H9 (cell line): ENCODE results near the gene TEKT3. TPM values are rescaled to one million over a fixed set of nuclear protein-coding genes. Genes with fewer than 3 reads are reported as not detected.

Experiments
- DNase-seq: peaks from one replicate; pipeline ENCODE4 v3.0.0-alpha.2; 2017
- H2AFZ ChIP-seq: one replicate; pipeline ENCODE4 v1.6.1; 2013; ENCODE audit warnings: mild to moderate bottlenecking, low read length, control low read depth, moderate library complexity
- H2AK5ac ChIP-seq: 2 replicates; pipeline ENCODE4 v1.6.1; 2013; ENCODE audit warnings: low read length, control low read depth, mixed read lengths; ENCODE audit not compliant: insufficient read length
- H2BK120ac ChIP-seq: one replicate; pipeline ENCODE4 v1.6.1; 2013; ENCODE audit warnings: low read depth, mild to moderate bottlenecking, low read length, control low read depth, inconsistent platforms; ENCODE audit not compliant: poor library complexity, severe bottlenecking
- H2BK12ac ChIP-seq: 2 replicates; pipeline ENCODE4 v1.6.1; 2013; ENCODE audit warnings: low read length, control low read depth, mixed read lengths, low read depth; ENCODE audit not compliant: insufficient read length
- H2BK15ac ChIP-seq: 2 replicates; pipeline ENCODE4 v1.6.1; 2013; ENCODE audit warnings: low read depth, low read length, control low read depth
- H2BK20ac ChIP-seq: one replicate; pipeline ENCODE4 v1.6.1; 2013; ENCODE audit warnings: low read depth, mild to moderate bottlenecking, low read length, control low read depth, inconsistent platforms; ENCODE audit not compliant: poor library complexity, severe bottlenecking
- H2BK5ac ChIP-seq: 2 replicates; pipeline ENCODE4 v1.6.1; 2013; ENCODE audit warnings: low read length, control low read depth, mixed read lengths; ENCODE audit not compliant: insufficient read length
- H3K14ac ChIP-seq: 2 replicates; pipeline ENCODE4 v1.6.1; 2013; ENCODE audit warnings: low read length, control low read depth; ENCODE audit not compliant: insufficient read depth
- H3K18ac ChIP-seq: 2 replicates; pipeline ENCODE4 v1.6.1; 2013; ENCODE audit warnings: low read depth, mild to moderate bottlenecking, mixed read lengths, low read length, control low read depth; ENCODE audit not compliant: insufficient read length
- H3K23ac ChIP-seq: 2 replicates; pipeline ENCODE4 v1.6.1; 2013; ENCODE audit warnings: low read length, control low read depth, mixed read lengths, low read depth; ENCODE audit not compliant: insufficient read length
- H3K23me2 ChIP-seq: 2 replicates; pipeline ENCODE4 v1.6.1; 2013; ENCODE audit warnings: low read depth, mild to moderate bottlenecking, mixed read lengths, low read length, control low read depth; ENCODE audit not compliant: insufficient read length, poor library complexity, severe bottlenecking
- H3K27ac ChIP-seq: 2 replicates; pipeline ENCODE4 v1.5.1; 2013; ENCODE audit warnings: low read length, control low read depth, mixed read lengths, low read depth; ENCODE audit not compliant: insufficient read length
- H3K27me3 ChIP-seq: 2 replicates; pipeline ENCODE4 v1.6.1; 2013; ENCODE audit warnings: low read length, control low read depth, inconsistent platforms; ENCODE audit not compliant: insufficient read depth
- H3K4ac ChIP-seq: 2 replicates; pipeline ENCODE4 v1.6.1; 2013; ENCODE audit warnings: low read depth, mild to moderate bottlenecking, control low read depth, inconsistent platforms, low read length, moderate library complexity
- H3K4me1 ChIP-seq: 2 replicates; pipeline ENCODE4 v1.6.1; 2013; ENCODE audit warnings: low read length, control low read depth, inconsistent platforms; ENCODE audit not compliant: insufficient read depth
- H3K4me2 ChIP-seq: 2 replicates; pipeline ENCODE4 v1.6.1; 2013; ENCODE audit warnings: low read length, control low read depth, mixed read lengths; ENCODE audit not compliant: insufficient read length, insufficient read depth
- H3K56ac ChIP-seq: 2 replicates; pipeline ENCODE4 v1.6.1; 2013; ENCODE audit warnings: low read depth, mild to moderate bottlenecking, mixed read lengths, low read length, control low read depth; ENCODE audit not compliant: insufficient read length
- H3K79me1 ChIP-seq: 2 replicates; pipeline ENCODE4 v1.6.1; 2013; ENCODE audit warnings: low read depth, mild to moderate bottlenecking, moderate library complexity, low read length, control low read depth, inconsistent platforms; ENCODE audit not compliant: insufficient read depth, poor library complexity, severe bottlenecking
- H3K79me2 ChIP-seq: 2 replicates; pipeline ENCODE4 v1.6.1; 2013; ENCODE audit warnings: low read length, control low read depth, inconsistent platforms; ENCODE audit not compliant: insufficient read depth
- H3K9ac ChIP-seq: 2 replicates; pipeline ENCODE4 v1.6.1; 2013; ENCODE audit warnings: low read length, control low read depth, mixed read lengths; ENCODE audit not compliant: insufficient read length; ENCODE audit errors: extremely low read depth
- H3K9me3 ChIP-seq: one replicate; pipeline ENCODE4 v1.6.1; 2013; ENCODE audit warnings: low read depth, low read length, inconsistent platforms; ENCODE audit not compliant: control insufficient read depth
- H3T11ph ChIP-seq: one replicate; pipeline ENCODE4 v1.6.1; 2013; ENCODE audit warnings: mild to moderate bottlenecking, low read length, control low read depth, inconsistent platforms
- H4K20me1 ChIP-seq: one replicate; pipeline ENCODE4 v1.6.1; 2013; ENCODE audit not compliant: control insufficient read depth, insufficient read length, insufficient read depth
- H4K5ac ChIP-seq: 2 replicates; pipeline ENCODE4 v1.6.1; 2013; ENCODE audit warnings: low read depth, mild to moderate bottlenecking, mixed read lengths, low read length, control low read depth; ENCODE audit not compliant: insufficient read length
- H4K8ac ChIP-seq: replicated peaks from 2 replicates; pipeline ENCODE4 v1.6.1; 2013; ENCODE audit warnings: low read length, control low read depth, mixed read lengths, low read depth; ENCODE audit not compliant: insufficient read length
- H4K91ac ChIP-seq: 2 replicates; pipeline ENCODE4 v1.6.1; 2013; ENCODE audit warnings: low read depth, mild to moderate bottlenecking, moderate library complexity, mixed read lengths, low read length, control low read depth; ENCODE audit not compliant: insufficient read length
- H3K27ac Mint-ChIP-seq, 3 experiments: 2 replicates in 2 of 3; 3 replicates in 1 of 3; pipeline ENCODE4 v1.8.0; 2020 to 2021; ENCODE audit warnings: mixed read lengths in 3 of 3, mild to moderate bottlenecking in 1 of 3, moderate library complexity in 1 of 3
- H3K27me3 Mint-ChIP-seq: 2 replicates; pipeline ENCODE4 v1.8.0; 2021; ENCODE audit warnings: low read depth, mild to moderate bottlenecking, moderate library complexity, mixed read lengths
- H3K36me3 Mint-ChIP-seq, 3 experiments: 2 replicates in 2 of 3; 3 replicates in 1 of 3; pipeline ENCODE4 v1.8.0; 2020 to 2021; ENCODE audit warnings: low read depth in 3 of 3, mixed read lengths in 3 of 3; ENCODE audit not compliant: insufficient read depth in 1 of 3
- H3K4me1 Mint-ChIP-seq, 2 experiments: 2 replicates each; pipeline ENCODE4 v1.8.0; 2020; ENCODE audit warnings: mixed read lengths in 2 of 2
- H3K4me3 Mint-ChIP-seq, 2 experiments: 2 replicates in 1 of 2; 3 replicates in 1 of 2; pipeline ENCODE4 v1.8.0; 2020 to 2021; ENCODE audit warnings: mild to moderate bottlenecking in 2 of 2, mixed read lengths in 2 of 2, moderate library complexity in 1 of 2
- H3K9me3 Mint-ChIP-seq, 2 experiments: 2 replicates in 1 of 2; 3 replicates in 1 of 2; pipeline ENCODE4 v1.8.0; 2020; ENCODE audit warnings: mild to moderate bottlenecking in 2 of 2, mixed read lengths in 2 of 2, moderate library complexity in 1 of 2
- CTCF ChIP-seq: fragments of 200-600 bp; sonication (generic); conservative IDR thresholded peaks from 3 replicates; pipeline ENCODE4 v1.8.0; 2021; ENCODE audit warnings: antibody characterized with exemption, mild to moderate bottlenecking
- WGBS: extraction: QIAGEN DNeasy Blood & Tissue Kit; methylation state at CpG from one replicate; pipeline ENCODE4 v1.1.7; 2013; ENCODE audit warnings: missing lambda C conversion rate, low lambda C conversion rate, mixed read lengths; ENCODE audit not compliant: insufficient read length; ENCODE audit errors: extremely low coverage; 5-methylcytosine and 5-hydroxymethylcytosine counted together
- total RNA-seq: library from RNA; stranded (reverse); gene quantifications from 2 replicates; pipeline ENCODE4 v1.2.1, GENCODE V29; 2021

TEKT3 gene
- total RNA-seq, 1 experiment from 2014 or later: 0.42 TPM

GRCh38 chr17:15351925-15352324 lies 10.5 kb upstream of the TEKT3 start:
- Histone ChIP-seq H3K56ac (no peak overlapping the region), H2BK15ac (no peak overlapping the region), H3K14ac (no peak overlapping the region), H2BK120ac (no peak overlapping the region), H3K79me1 (no peaks in the 10 kb centered on the region), H2AK5ac (no peak overlapping the region), H3K18ac (no peak overlapping the region), H3K79me2 (no peaks in the 10 kb centered on the region), H2BK5ac (no peak overlapping the region), H3K9me3 (no peaks in the 10 kb centered on the region), H2BK20ac (no peak overlapping the region), H4K20me1 (no peaks in the 10 kb centered on the region), H4K8ac (no peak overlapping the region), H2AFZ (no peak overlapping the region), H3K9ac (no peak overlapping the region), H2BK12ac (no peak overlapping the region), H4K5ac (no peak overlapping the region), H3T11ph (no peak overlapping the region), H3K23ac (no peak overlapping the region), H3K23me2 (no peaks in the 10 kb centered on the region), H3K4me1 (no peaks in the 10 kb centered on the region), H3K4me2 (no peak overlapping the region), H3K27me3 (no peaks in the 10 kb centered on the region; the same call in 1 of the 2 replicates), H4K91ac (no peak overlapping the region), H3K4ac (no peak overlapping the region), H3K27ac (no peak overlapping the region)
- Mint-ChIP-seq H3K4me1 (peaks cover 0 to 3% of the 10 kb centered on the region in 2 experiments; a peak in 1 of 4 replicates), H3K9me3 (peaks cover 0 to 6% of the 10 kb centered on the region in 2 experiments; a peak in 2 of 5 replicates), H3K27me3 (peaks cover 15% of the 10 kb centered on the region), H3K27ac (no peak overlapping the region), H3K4me3 (no peak overlapping the region), H3K36me3 (no peaks in the 10 kb centered on the region)
- no peak for DNase-seq
- no peak for TF ChIP-seq CTCF
- no CpG with 5 or more reads among the region's 3 CpGs for WGBS
